NCI-H2081 treated with DMSO at 0.1 percent for 48 hours (cell line): ENCODE results near the gene BCAS1.

Experiments used
- DNase-seq: peaks from one replicate; lab custom pipeline; 2025; lab: John Stamatoyannopoulos, UW

BCAS1 gene

GRCh38 chr20:54076259-54076658, 5.9 kb upstream of the BCAS1 start:
- no peak for DNase-seq

- DNase-seq: no peak
Measured at GRCh38 chr20:54075322-54075721, 4.9 kb upstream of the BCAS1 start.

GRCh38 chr20:54074511-54074910, 4.1 kb upstream of the BCAS1 start:
- DNase-seq: no peak

GRCh38 chr20:54073288-54073687, 2.9 kb upstream of the BCAS1 start:
- DNase-seq: no peak

GRCh38 chr20:54069501-54069971, 858 bp downstream of the BCAS1 start:
- no peak for DNase-seq

GRCh38 chr20:54068966-54069365, 1.4 kb downstream of the BCAS1 start:
- DNase-seq: no peak

- no peak for DNase-seq
Measured at GRCh38 chr20:54068495-54068894, 1.9 kb downstream of the BCAS1 start.

- DNase-seq: no peak
Measured at GRCh38 chr20:54067606-54068174, 2.7 kb downstream of the BCAS1 start.

GRCh38 chr20:54065601-54066038, 4.8 kb downstream of the BCAS1 start:
- DNase-seq: no peak

- DNase-seq: no peak
Measured at GRCh38 chr20:54064939-54065338, 5.5 kb downstream of the BCAS1 start.

- no peak for DNase-seq
Measured at GRCh38 chr20:54063992-54064676, 6.3 kb downstream of the BCAS1 start.

GRCh38 chr20:54063580-54063979, 6.8 kb downstream of the BCAS1 start:
- DNase-seq: no peak

GRCh38 chr20:54062812-54063280, 7.5 kb downstream of the BCAS1 start:
- DNase-seq: no peak

GRCh38 chr20:54061101-54061881, 9.1 kb downstream of the BCAS1 start:
- no peak for DNase-seq

- DNase-seq: no peak
Measured at GRCh38 chr20:54059691-54060364, 10.6 kb downstream of the BCAS1 start.

- no peak for DNase-seq
Measured at GRCh38 chr20:54058420-54059139, 11.8 kb downstream of the BCAS1 start.

GRCh38 chr20:54056762-54057639, 13.4 kb downstream of the BCAS1 start:
- DNase-seq: no peak

- DNase-seq: no peak
Measured at GRCh38 chr20:54054516-54054915, 15.9 kb downstream of the BCAS1 start.

- DNase-seq: no peak
Measured at GRCh38 chr20:54051068-54051467, 19.3 kb downstream of the BCAS1 start.

- no peak for DNase-seq
Measured at GRCh38 chr20:54048891-54049545, 21.4 kb downstream of the BCAS1 start.
